ENCODE results near the gene ARMC5.
"Not testable (repeated sequence)": the region's sequence is repeated elsewhere in the genome, so short reads cannot be mapped to it uniquely, and the experiment has no call there.

ARMC5 gene

GRCh38 chr16:31478956-31479355 lies 19.7 kb downstream of the ARMC5 start:
- DNase-seq = no peak

GRCh38 chr16:31479751-31480150 lies 20.4 kb downstream of the ARMC5 start:
- DNase-seq = no peak

- no peak for DNase-seq
Measured at GRCh38 chr16:31480851-31481536, 21.7 kb downstream of the ARMC5 start.

GRCh38 chr16:31483081-31483480 lies 23.8 kb downstream of the ARMC5 start, which contains the start of gene SLC5A2:
Gene SLC5A2, plus strand, starts transcription at chr16:31483123. Its CDS starts 14 bp downstream, at chr16:31483137.
- DNase-seq = no peak

- not testable (repeated sequence) for DNase-seq
Measured at GRCh38 chr16:31484048-31484447, 24.7 kb downstream of the ARMC5 start.

GRCh38 chr16:31484491-31485171 lies 25.3 kb downstream of the ARMC5 start:
- no peak for DNase-seq

GRCh38 chr16:31485571-31485970 lies 26.3 kb downstream of the ARMC5 start:
- no peak for DNase-seq

- no peak for DNase-seq
Measured at GRCh38 chr16:31486045-31486444, 26.7 kb downstream of the ARMC5 start.

- DNase-seq = no peak
Measured at GRCh38 chr16:31487071-31487719, 27.9 kb downstream of the ARMC5 start.

GRCh38 chr16:31487720-31488467 lies 28.6 kb downstream of the ARMC5 start:
- peak; percentile 77 to 85 for DNase-seq

- DNase-seq = no peak
Measured at GRCh38 chr16:31488468-31489297, 29.4 kb downstream of the ARMC5 start.

- no peak for DNase-seq
Measured at GRCh38 chr16:31489298-31489564, 29.9 kb downstream of the ARMC5 start.

GRCh38 chr16:31489616-31490584 lies 30.6 kb downstream of the ARMC5 start:
- no peak for DNase-seq

GRCh38 chr16:31491778-31492418 lies 32.6 kb downstream of the ARMC5 start:
- DNase-seq = no peak

- DNase-seq = no peak
Measured at GRCh38 chr16:31493506-31494125, 34.3 kb downstream of the ARMC5 start.

- no peak for DNase-seq
Measured at GRCh38 chr16:31496670-31497069, 37.4 kb downstream of the ARMC5 start.

- DNase-seq = no peak
Measured at GRCh38 chr16:31498493-31498892, 39.2 kb downstream of the ARMC5 start.

- no peak for DNase-seq
Measured at GRCh38 chr16:31499928-31500327, 40.6 kb downstream of the ARMC5 start.

GRCh38 chr16:31501226-31501965 lies 42.1 kb downstream of the ARMC5 start:
- no peak for DNase-seq

GRCh38 chr16:31501966-31502348 lies 42.7 kb downstream of the ARMC5 start:
- DNase-seq = no peak
